ENCODE measurements around the gene LMO2. TPM values are rescaled to one million over a fixed set of nuclear protein-coding genes. Genes with fewer than 3 reads are reported as not detected.

LMO2 gene
- total RNA-seq, 6 experiments from 2014 or later = 3.6 to 7.6 (median 4.9) TPM

- peaks cover 0 to 11% (median 0%) of the 10 kb centered on the region in 4 donors for H3K4me1 ChIP-seq
- intact Hi-C loops (cut with DNase I) = loop anchor here in 1 of 2 donors (5.0 kb wide), 1 partner anchor 131 kb away; no protein-coding TSS in a partner anchor
- DNase-seq (peak in 1 of 3 donors; percentile 75), ATAC-seq (peak; percentile 77 to 87 (median 82))
- H3K27ac ChIP-seq = no peak overlapping the region
- no peak overlapping the region for H3K4me3 ChIP-seq
- no peaks in the 10 kb centered on the region for H3K27me3 ChIP-seq
- 27% methylated on average over 3 of the region's 5 CpGs for WGBS (ENCODE audit: insufficient coverage, low coverage, low lambda C conversion rate, missing lambda C conversion rate)
- no peak for TF ChIP-seq POLR2A (IDR thresholded peaks at IDR 0.05)
- no peak for TF ChIP-seq CTCF (IDR thresholded peaks at IDR 0.05)
- H3K36me3 ChIP-seq = peaks cover 0 to 3% (median 0%) of the 10 kb centered on the region in 4 donors
- no peaks in the 10 kb centered on the region for H3K9me3 ChIP-seq
Observed at GRCh38 chr11:33860926-33861325, 30.9 kb downstream of the LMO2 start.

- Histone ChIP-seq H3K4me1 (peaks cover 0 to 11% (median 0%) of the 10 kb centered on the region in 4 donors), H3K27me3 (no peaks in the 10 kb centered on the region), H3K9me3 (no peaks in the 10 kb centered on the region), H3K27ac (no peak overlapping the region), H3K36me3 (peaks cover 0 to 3% (median 0%) of the 10 kb centered on the region in 4 donors), H3K4me3 (no peak overlapping the region)
- no peak for ATAC-seq
- 90% methylated on average over 14 of the region's 16 CpGs for WGBS (ENCODE audit: insufficient coverage, low coverage, low lambda C conversion rate, missing lambda C conversion rate)
- no peak for TF ChIP-seq CTCF (IDR thresholded peaks at IDR 0.05)
- no peak for TF ChIP-seq POLR2A (IDR thresholded peaks at IDR 0.05)
- DNase-seq = no peak
- intact Hi-C loops (cut with DNase I) = loop anchor here (10.0 kb wide), 1 partner anchor 105 kb away; no protein-coding TSS in a partner anchor
Observed at GRCh38 chr11:33859306-33859705, 32.6 kb downstream of the LMO2 start.

GRCh38 chr11:33857933-33858371 lies 33.9 kb downstream of the LMO2 start:
- H3K27ac ChIP-seq = no peak overlapping the region
- ATAC-seq (peak; percentile 85 to 92 (median 88)), DNase-seq (peak; percentile 78 to 79 (median 78))
- intact Hi-C loops (cut with DNase I) = loop anchor here (10.0 kb wide), 1 partner anchor 107 kb away; no protein-coding TSS in a partner anchor
- no peak overlapping the region for H3K4me3 ChIP-seq
- H3K36me3 ChIP-seq = no peaks in the 10 kb centered on the region
- H3K9me3 ChIP-seq = no peaks in the 10 kb centered on the region
- no peaks in the 10 kb centered on the region for H3K27me3 ChIP-seq
- peaks cover 0 to 11% (median 0%) of the 10 kb centered on the region in 4 donors for H3K4me1 ChIP-seq
- 4% methylated on average over 8 of the region's 10 CpGs for WGBS (ENCODE audit: insufficient coverage, low coverage, low lambda C conversion rate, missing lambda C conversion rate)
- TF ChIP-seq CTCF (IDR thresholded peaks at IDR 0.05) = peak; percentile 82 to 97 (median 94)
- no peak for TF ChIP-seq POLR2A (IDR thresholded peaks at IDR 0.05)

GRCh38 chr11:33855500-33855899 lies 36.4 kb downstream of the LMO2 start:
- Histone ChIP-seq H3K9me3 (no peaks in the 10 kb centered on the region), H3K27ac (no peak overlapping the region), H3K4me3 (no peak overlapping the region), H3K4me1 (peaks cover 0 to under 1% (median 0%) of the 10 kb centered on the region in 4 donors), H3K36me3 (no peaks in the 10 kb centered on the region), H3K27me3 (no peaks in the 10 kb centered on the region)
- no peak for ATAC-seq
- no peak for TF ChIP-seq POLR2A (IDR thresholded peaks at IDR 0.05)
- no peak for TF ChIP-seq CTCF (IDR thresholded peaks at IDR 0.05)
- WGBS (ENCODE audit: insufficient coverage, low coverage, low lambda C conversion rate, missing lambda C conversion rate) = 47% methylated on average over 1 of the region's 2 CpGs
- intact Hi-C loops (cut with DNase I) = loop anchor here (10.0 kb wide), 1 partner anchor 109 kb away; no protein-coding TSS in a partner anchor
- no peak for DNase-seq

All from right lobe of liver (tissue), 6 donors.